H9 (cell line): ENCODE data around the gene MPST. TPM values are rescaled to one million over a fixed set of nuclear protein-coding genes. Genes with fewer than 3 reads are reported as not detected.

Experiments used
- DNase-seq: peaks from one replicate; pipeline ENCODE4 v3.0.0-alpha.2; 2017
- H2AFZ ChIP-seq: one replicate; pipeline ENCODE4 v1.6.1; 2013; ENCODE audit warnings: mild to moderate bottlenecking, low read length, control low read depth, moderate library complexity
- H2AK5ac ChIP-seq: 2 replicates; pipeline ENCODE4 v1.6.1; 2013; ENCODE audit warnings: low read length, control low read depth, mixed read lengths; ENCODE audit not compliant: insufficient read length
- H2BK120ac ChIP-seq: one replicate; pipeline ENCODE4 v1.6.1; 2013; ENCODE audit warnings: low read depth, mild to moderate bottlenecking, low read length, control low read depth, inconsistent platforms; ENCODE audit not compliant: poor library complexity, severe bottlenecking
- H2BK12ac ChIP-seq: 2 replicates; pipeline ENCODE4 v1.6.1; 2013; ENCODE audit warnings: low read length, control low read depth, mixed read lengths, low read depth; ENCODE audit not compliant: insufficient read length
- H2BK15ac ChIP-seq: 2 replicates; pipeline ENCODE4 v1.6.1; 2013; ENCODE audit warnings: low read depth, low read length, control low read depth
- H2BK20ac ChIP-seq: one replicate; pipeline ENCODE4 v1.6.1; 2013; ENCODE audit warnings: low read depth, mild to moderate bottlenecking, low read length, control low read depth, inconsistent platforms; ENCODE audit not compliant: poor library complexity, severe bottlenecking
- H2BK5ac ChIP-seq: 2 replicates; pipeline ENCODE4 v1.6.1; 2013; ENCODE audit warnings: low read length, control low read depth, mixed read lengths; ENCODE audit not compliant: insufficient read length
- H3K14ac ChIP-seq: 2 replicates; pipeline ENCODE4 v1.6.1; 2013; ENCODE audit warnings: low read length, control low read depth; ENCODE audit not compliant: insufficient read depth
- H3K18ac ChIP-seq: 2 replicates; pipeline ENCODE4 v1.6.1; 2013; ENCODE audit warnings: low read depth, mild to moderate bottlenecking, mixed read lengths, low read length, control low read depth; ENCODE audit not compliant: insufficient read length
- H3K23ac ChIP-seq: 2 replicates; pipeline ENCODE4 v1.6.1; 2013; ENCODE audit warnings: low read length, control low read depth, mixed read lengths, low read depth; ENCODE audit not compliant: insufficient read length
- H3K23me2 ChIP-seq: 2 replicates; pipeline ENCODE4 v1.6.1; 2013; ENCODE audit warnings: low read depth, mild to moderate bottlenecking, mixed read lengths, low read length, control low read depth; ENCODE audit not compliant: insufficient read length, poor library complexity, severe bottlenecking
- H3K27ac ChIP-seq: 2 replicates; pipeline ENCODE4 v1.5.1; 2013; ENCODE audit warnings: low read length, control low read depth, mixed read lengths, low read depth; ENCODE audit not compliant: insufficient read length
- H3K27me3 ChIP-seq: 2 replicates; pipeline ENCODE4 v1.6.1; 2013; ENCODE audit warnings: low read length, control low read depth, inconsistent platforms; ENCODE audit not compliant: insufficient read depth
- H3K4ac ChIP-seq: 2 replicates; pipeline ENCODE4 v1.6.1; 2013; ENCODE audit warnings: low read depth, mild to moderate bottlenecking, control low read depth, inconsistent platforms, low read length, moderate library complexity
- H3K4me1 ChIP-seq: 2 replicates; pipeline ENCODE4 v1.6.1; 2013; ENCODE audit warnings: low read length, control low read depth, inconsistent platforms; ENCODE audit not compliant: insufficient read depth
- H3K4me2 ChIP-seq: 2 replicates; pipeline ENCODE4 v1.6.1; 2013; ENCODE audit warnings: low read length, control low read depth, mixed read lengths; ENCODE audit not compliant: insufficient read length, insufficient read depth
- H3K56ac ChIP-seq: 2 replicates; pipeline ENCODE4 v1.6.1; 2013; ENCODE audit warnings: low read depth, mild to moderate bottlenecking, mixed read lengths, low read length, control low read depth; ENCODE audit not compliant: insufficient read length
- H3K79me1 ChIP-seq: 2 replicates; pipeline ENCODE4 v1.6.1; 2013; ENCODE audit warnings: low read depth, mild to moderate bottlenecking, moderate library complexity, low read length, control low read depth, inconsistent platforms; ENCODE audit not compliant: insufficient read depth, poor library complexity, severe bottlenecking
- H3K79me2 ChIP-seq: 2 replicates; pipeline ENCODE4 v1.6.1; 2013; ENCODE audit warnings: low read length, control low read depth, inconsistent platforms; ENCODE audit not compliant: insufficient read depth
- H3K9ac ChIP-seq: 2 replicates; pipeline ENCODE4 v1.6.1; 2013; ENCODE audit warnings: low read length, control low read depth, mixed read lengths; ENCODE audit not compliant: insufficient read length; ENCODE audit errors: extremely low read depth
- H3K9me3 ChIP-seq: one replicate; pipeline ENCODE4 v1.6.1; 2013; ENCODE audit warnings: low read depth, low read length, inconsistent platforms; ENCODE audit not compliant: control insufficient read depth
- H3T11ph ChIP-seq: one replicate; pipeline ENCODE4 v1.6.1; 2013; ENCODE audit warnings: mild to moderate bottlenecking, low read length, control low read depth, inconsistent platforms
- H4K20me1 ChIP-seq: one replicate; pipeline ENCODE4 v1.6.1; 2013; ENCODE audit not compliant: control insufficient read depth, insufficient read length, insufficient read depth
- H4K5ac ChIP-seq: 2 replicates; pipeline ENCODE4 v1.6.1; 2013; ENCODE audit warnings: low read depth, mild to moderate bottlenecking, mixed read lengths, low read length, control low read depth; ENCODE audit not compliant: insufficient read length
- H4K8ac ChIP-seq: replicated peaks from 2 replicates; pipeline ENCODE4 v1.6.1; 2013; ENCODE audit warnings: low read length, control low read depth, mixed read lengths, low read depth; ENCODE audit not compliant: insufficient read length
- H4K91ac ChIP-seq: 2 replicates; pipeline ENCODE4 v1.6.1; 2013; ENCODE audit warnings: low read depth, mild to moderate bottlenecking, moderate library complexity, mixed read lengths, low read length, control low read depth; ENCODE audit not compliant: insufficient read length
- H3K27ac Mint-ChIP-seq, 3 experiments: 2 replicates in 2 of 3; 3 replicates in 1 of 3; pipeline ENCODE4 v1.8.0; 2020 to 2021; ENCODE audit warnings: mixed read lengths in 3 of 3, mild to moderate bottlenecking in 1 of 3, moderate library complexity in 1 of 3
- H3K27me3 Mint-ChIP-seq: 2 replicates; pipeline ENCODE4 v1.8.0; 2021; ENCODE audit warnings: low read depth, mild to moderate bottlenecking, moderate library complexity, mixed read lengths
- H3K36me3 Mint-ChIP-seq, 3 experiments: 2 replicates in 2 of 3; 3 replicates in 1 of 3; pipeline ENCODE4 v1.8.0; 2020 to 2021; ENCODE audit warnings: low read depth in 3 of 3, mixed read lengths in 3 of 3; ENCODE audit not compliant: insufficient read depth in 1 of 3
- H3K4me1 Mint-ChIP-seq, 2 experiments: 2 replicates each; pipeline ENCODE4 v1.8.0; 2020; ENCODE audit warnings: mixed read lengths in 2 of 2
- H3K4me3 Mint-ChIP-seq, 2 experiments: 2 replicates in 1 of 2; 3 replicates in 1 of 2; pipeline ENCODE4 v1.8.0; 2020 to 2021; ENCODE audit warnings: mild to moderate bottlenecking in 2 of 2, mixed read lengths in 2 of 2, moderate library complexity in 1 of 2
- H3K9me3 Mint-ChIP-seq, 2 experiments: 2 replicates in 1 of 2; 3 replicates in 1 of 2; pipeline ENCODE4 v1.8.0; 2020; ENCODE audit warnings: mild to moderate bottlenecking in 2 of 2, mixed read lengths in 2 of 2, moderate library complexity in 1 of 2
- whole genome bisulfite sequencing: extraction: QIAGEN DNeasy Blood & Tissue Kit; methylation state at CpG from one replicate; pipeline ENCODE4 v1.1.7; 2013; ENCODE audit warnings: missing lambda C conversion rate, low lambda C conversion rate, mixed read lengths; ENCODE audit not compliant: insufficient read length; ENCODE audit errors: extremely low coverage; 5-methylcytosine and 5-hydroxymethylcytosine counted together
- long read RNA-seq: library from polyadenylated mRNA; unstranded; transcript quantifications from one replicate; pipeline ENCODE4 v2.0.0, GENCODE V29; 2020
- total RNA-seq: library from RNA; stranded (reverse); gene quantifications from 2 replicates; pipeline ENCODE4 v1.2.1, GENCODE V29; 2021
- TF ChIP-seq, protein P1 (sequence below): fragments of 200-600 bp; sonication (generic); conservative IDR thresholded peaks from 3 replicates; pipeline ENCODE4 v1.8.0; 2021; ENCODE audit warnings: antibody characterized with exemption, mild to moderate bottlenecking

The MPST gene
- 70.5 and 72.8 TPM in 2 replicates for total RNA-seq
- long read RNA-seq, full-length matches to known transcripts, result 409 of 509 reads
- long read RNA-seq, partial matches to known transcripts, result 55 of 509 reads
- long read RNA-seq, other reads (novel, unspliced or antisense), result 45 of 509 reads

DNA sequence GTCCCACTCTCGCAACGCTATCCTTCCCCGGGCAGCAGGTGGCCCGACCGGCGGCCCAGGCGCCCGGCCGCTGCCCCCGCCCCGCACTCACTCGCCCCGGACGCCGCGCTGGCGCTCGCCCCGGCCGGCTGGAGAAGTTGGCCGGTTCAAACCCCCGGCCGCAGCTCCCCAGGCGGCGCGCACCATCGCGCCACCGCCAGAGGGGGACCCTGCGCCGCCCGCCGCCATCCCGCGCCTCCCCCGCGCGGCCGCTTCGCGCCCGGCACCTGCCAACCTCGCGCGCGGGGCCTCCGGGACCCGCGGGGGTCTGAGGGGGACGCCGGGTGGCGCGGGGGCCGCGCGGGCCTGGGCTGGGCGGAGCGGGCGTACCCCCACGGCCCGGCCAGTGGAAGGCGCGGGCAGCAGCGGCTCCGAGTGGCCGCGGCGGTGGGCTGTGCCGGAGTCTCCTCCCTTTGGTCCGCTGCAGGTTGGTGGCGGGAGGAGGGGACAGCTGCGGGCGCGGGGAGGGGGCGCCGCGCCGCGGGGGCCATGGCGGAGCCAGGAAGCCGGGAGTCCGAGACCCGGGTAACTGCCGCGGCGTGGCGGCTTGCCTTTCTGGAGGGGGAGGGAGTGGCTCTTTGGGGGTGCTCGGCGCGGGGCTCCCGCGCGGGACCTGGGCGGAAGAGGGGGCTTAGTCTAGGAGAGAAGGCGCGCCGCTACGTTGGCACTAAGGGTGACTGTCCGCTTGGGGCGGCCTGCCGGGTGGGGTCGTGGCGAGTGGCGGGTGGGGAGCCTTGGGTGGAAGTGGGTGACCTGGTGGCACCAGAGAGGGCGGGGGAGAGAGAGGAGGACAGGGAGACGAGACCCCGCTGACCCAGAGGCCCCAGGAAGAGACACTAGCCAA lies at the start of gene MPST, which contains the start of gene TST:
MPST (plus strand) TSS at position 434 of the 883 bp plus-strand sequence; CDS start at position 529, 95 bp downstream.
TST (minus strand) TSS at position 139 of the 883 bp plus-strand sequence. CDS start 715 bp downstream, outside the sequence.
- Histone ChIP-seq H3K9me3 (no peaks in the 10 kb centered on the region), H4K5ac (no peak within 1 kb of the TSS), H2BK5ac (no peak within 1 kb of the TSS), H2BK120ac (no peak within 1 kb of the TSS), H3K4me2 (peak within 1 kb of the TSS; percentile 65), H3K14ac (peak within 1 kb of the TSS; percentile 76), H4K91ac (no peak within 1 kb of the TSS), H3K27ac (no peak within 1 kb of the TSS), H2BK20ac (no peak within 1 kb of the TSS), H3K4ac (no peak within 1 kb of the TSS), H4K20me1 (peaks cover 3% of the 10 kb centered on the region), H3K4me1 (peaks cover 6% of the 10 kb centered on the region; the same call in 1 of the 2 replicates), H2AK5ac (no peak within 1 kb of the TSS), H2BK12ac (no peak within 1 kb of the TSS), H3K79me1 (no peaks in the 10 kb centered on the region), H2AFZ (no peak within 1 kb of the TSS), H3K56ac (no peak within 1 kb of the TSS), H4K8ac (no peak within 1 kb of the TSS), H3K27me3 (no peaks in the 10 kb centered on the region), H2BK15ac (no peak within 1 kb of the TSS), H3K9ac (peak within 1 kb of the TSS; percentile 62), H3K79me2 (peaks cover 2% of the 10 kb centered on the region; the same call in 1 of the 2 replicates), H3K23me2 (peaks cover 3% of the 10 kb centered on the region), H3K18ac (peak within 1 kb of the TSS; percentile 5), H3T11ph (no peak within 1 kb of the TSS), H3K23ac (no peak within 1 kb of the TSS)
- Mint-ChIP-seq H3K4me3 (peak within 1 kb of the TSS; percentile 92 to 96), H3K27ac (peak within 1 kb of the TSS in 2 of 3 experiments; percentile 90 to 97; a peak in 5 of 7 replicates), H3K9me3 (no peaks in the 10 kb centered on the region), H3K27me3 (no peaks in the 10 kb centered on the region), H3K36me3 (peaks cover 5 to 21% (median 13%) of the 10 kb centered on the region in 3 experiments; a peak in 6 of 7 replicates), H3K4me1 (peaks cover 23 to 37% of the 10 kb centered on the region in 2 experiments)
- TF ChIP-seq, protein P1, sequence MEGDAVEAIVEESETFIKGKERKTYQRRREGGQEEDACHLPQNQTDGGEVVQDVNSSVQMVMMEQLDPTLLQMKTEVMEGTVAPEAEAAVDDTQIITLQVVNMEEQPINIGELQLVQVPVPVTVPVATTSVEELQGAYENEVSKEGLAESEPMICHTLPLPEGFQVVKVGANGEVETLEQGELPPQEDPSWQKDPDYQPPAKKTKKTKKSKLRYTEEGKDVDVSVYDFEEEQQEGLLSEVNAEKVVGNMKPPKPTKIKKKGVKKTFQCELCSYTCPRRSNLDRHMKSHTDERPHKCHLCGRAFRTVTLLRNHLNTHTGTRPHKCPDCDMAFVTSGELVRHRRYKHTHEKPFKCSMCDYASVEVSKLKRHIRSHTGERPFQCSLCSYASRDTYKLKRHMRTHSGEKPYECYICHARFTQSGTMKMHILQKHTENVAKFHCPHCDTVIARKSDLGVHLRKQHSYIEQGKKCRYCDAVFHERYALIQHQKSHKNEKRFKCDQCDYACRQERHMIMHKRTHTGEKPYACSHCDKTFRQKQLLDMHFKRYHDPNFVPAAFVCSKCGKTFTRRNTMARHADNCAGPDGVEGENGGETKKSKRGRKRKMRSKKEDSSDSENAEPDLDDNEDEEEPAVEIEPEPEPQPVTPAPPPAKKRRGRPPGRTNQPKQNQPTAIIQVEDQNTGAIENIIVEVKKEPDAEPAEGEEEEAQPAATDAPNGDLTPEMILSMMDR, result peak; percentile 19; the same call in 2 of the 3 replicates
- no CpG with 5 or more reads among the region's 107 CpGs for WGBS
- DNase-seq, result peak; percentile 74
